Measurements from ENCODE around the gene HMGN2. TPM values are rescaled to one million over a fixed set of nuclear protein-coding genes. Genes with fewer than 3 reads are reported as not detected.

Gene HMGN2
- total RNA-seq: 1,000 to 10,000 TPM; 1,241 to 1,307 TPM

DNA sequence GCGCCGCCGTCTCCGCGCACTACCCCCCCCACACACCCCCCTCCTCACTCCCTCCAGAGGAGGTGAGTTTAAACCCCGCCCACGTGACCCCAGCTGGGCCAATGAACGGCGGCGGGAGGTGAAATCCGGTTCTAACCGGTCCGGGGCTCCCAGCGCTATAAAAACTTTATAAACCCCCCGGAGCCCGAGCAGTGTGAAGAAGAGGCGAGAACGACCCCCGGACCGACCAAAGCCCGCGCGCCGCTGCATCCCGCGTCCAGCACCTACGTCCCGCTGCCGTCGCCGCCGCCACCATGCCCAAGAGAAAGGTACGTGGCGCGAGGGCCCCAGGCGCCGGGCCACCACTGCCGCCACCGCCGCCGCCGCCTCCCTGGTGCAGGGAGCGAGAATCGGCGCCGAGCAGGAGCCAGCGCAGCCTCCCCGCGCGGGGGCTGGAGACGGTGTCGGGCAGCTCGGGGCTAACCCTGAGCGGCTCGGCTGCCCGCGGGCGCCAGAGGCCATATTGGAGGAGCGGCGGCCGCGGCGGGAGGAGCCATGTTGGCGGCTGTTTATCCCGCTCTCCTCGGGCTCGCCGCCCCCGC lies at the start of gene HMGN2:
Gene HMGN2, plus strand, starts transcription at position 121 of the 581 bp plus-strand sequence. Its CDS starts 173 bp downstream, at position 294.
- peaks cover 59% of the 10 kb centered on the region for H3K36me3 Mint-ChIP-seq (ENCODE audit: low read depth)
- no peaks in the 10 kb centered on the region for H3K9me3 Mint-ChIP-seq
- peak; percentile 95 for DNase-seq
- no peaks in the 10 kb centered on the region for H3K27me3 Mint-ChIP-seq
- H3K4me1 Mint-ChIP-seq: peaks cover 54% of the 10 kb centered on the region
- H3K27ac Mint-ChIP-seq: peak within 1 kb of the TSS; percentile 99
- peak within 1 kb of the TSS; percentile 96 for H3K4me3 Mint-ChIP-seq
- POLR2A ChIA-PET: interaction anchor here (1.1 kb wide), 1 partner anchor 40 kb away, joined by 5 read pairs; the partner anchor contains the start of gene DHDDS
- CTCF ChIA-PET: interaction anchor here (1.0 to 1.7 kb wide), 4 partner anchors 28 to 114 kb away, joined by 3 to 9 read pairs (median 5); partner anchors contain the start of gene DHDDS

DNA sequence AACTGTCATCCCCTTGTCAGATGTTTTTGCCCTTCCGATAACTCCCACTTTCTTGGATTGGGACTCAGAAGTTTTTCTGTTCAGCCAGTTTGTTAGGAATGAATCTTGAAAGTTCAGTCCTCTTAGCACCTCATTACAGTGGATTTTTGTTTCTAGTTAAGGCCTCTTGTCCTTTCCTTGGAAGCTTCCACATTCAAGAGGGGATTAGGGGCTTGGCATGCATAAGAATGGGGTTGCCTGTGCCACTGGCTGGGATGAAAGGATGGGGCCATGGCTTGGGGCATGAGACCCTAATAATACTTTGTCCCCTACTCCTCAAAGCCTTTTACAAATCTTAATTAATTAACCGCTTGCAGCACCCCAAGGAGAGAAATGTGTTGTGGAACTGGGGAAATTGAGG lies 42.5 kb upstream of the HMGN2 start:
- Mint-ChIP-seq H3K9me3 (no peaks in the 10 kb centered on the region), H3K27me3 (peaks cover 11% of the 10 kb centered on the region), H3K36me3 (ENCODE audit: low read depth) (peaks cover 11% of the 10 kb centered on the region), H3K4me1 (peaks cover 23% of the 10 kb centered on the region), H3K4me3 (no peak overlapping the region), H3K27ac (no peak overlapping the region)
- ChIA-PET CTCF (interaction anchor here (1.9 kb wide), 1 partner anchor 12 kb away, joined by 8 read pairs; no protein-coding TSS in a partner anchor), POLR2A (interaction anchor here (0.7 kb wide), 1 partner anchor 8 kb away, joined by 3 read pairs; no protein-coding TSS in a partner anchor)
- no peak for DNase-seq

- Mint-ChIP-seq H3K9me3 (no peaks in the 10 kb centered on the region), H3K27me3 (peaks cover 6% of the 10 kb centered on the region), H3K27ac (peak within 1 kb of the TSS; percentile 91), H3K36me3 (ENCODE audit: low read depth) (peaks cover 11% of the 10 kb centered on the region), H3K4me1 (peaks cover 23% of the 10 kb centered on the region), H3K4me3 (peak within 1 kb of the TSS; percentile 88)
- DNase-seq: peak; percentile 99
- ChIA-PET CTCF (interaction anchor here (0.5 to 2.1 kb wide), 11 partner anchors 12 to 263 kb away, joined by 3 to 8 read pairs (median 3); partner anchors contain the start of genes C1orf232, CEP85, HMGN2 and ZNF593), POLR2A (interaction anchor here (0.6 to 1.9 kb wide), 3 partner anchors 38 to 434 kb away, joined by 3 to 6 read pairs (median 5); partner anchors contain the start of gene HMGN2)
Measured at GRCh38 chr1:26431979-26432695, 40.1 kb upstream of the HMGN2 start, which contains the start of gene DHDDS. Gene DHDDS (plus strand): TSS chr1:26432321. CDS start chr1:26432946, 625 bp downstream.

DNA sequence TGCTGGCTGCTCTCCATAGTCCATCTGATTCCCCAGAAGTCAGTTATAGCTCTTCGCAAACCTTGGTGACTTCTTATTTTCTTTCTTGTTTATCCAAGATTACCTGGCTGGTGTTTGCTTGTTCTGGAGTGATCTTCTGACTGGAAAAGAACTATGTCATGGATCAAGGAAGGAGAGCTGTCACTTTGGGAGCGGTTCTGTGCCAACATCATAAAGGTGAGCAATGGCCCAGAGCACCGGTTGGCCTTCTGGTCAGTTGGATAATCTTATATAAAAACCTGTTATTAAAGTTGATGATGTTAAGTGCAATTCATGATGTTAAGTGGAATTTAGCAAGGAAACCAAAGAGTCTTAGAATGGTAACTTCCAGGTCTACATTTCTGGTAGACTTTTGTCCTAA lies 39.4 kb upstream of the HMGN2 start:
- DNase-seq: no peak
- Mint-ChIP-seq H3K4me1 (peaks cover 23% of the 10 kb centered on the region), H3K27ac (peak overlapping the region; percentile 91), H3K27me3 (peaks cover 6% of the 10 kb centered on the region), H3K4me3 (peak overlapping the region; percentile 88), H3K9me3 (no peaks in the 10 kb centered on the region), H3K36me3 (ENCODE audit: low read depth) (peaks cover 13% of the 10 kb centered on the region)
- CTCF ChIA-PET: interaction anchor here (0.6 to 2.1 kb wide), 7 partner anchors 12 to 463 kb away, joined by 3 to 8 read pairs (median 4); partner anchors contain the start of genes C1orf232, HMGN2 and ZNF593
- POLR2A ChIA-PET: interaction anchor here (1.1 to 1.9 kb wide), 2 partner anchors 37 to 39 kb away, joined by 5 to 6 read pairs; partner anchors contain the start of gene HMGN2

DNA sequence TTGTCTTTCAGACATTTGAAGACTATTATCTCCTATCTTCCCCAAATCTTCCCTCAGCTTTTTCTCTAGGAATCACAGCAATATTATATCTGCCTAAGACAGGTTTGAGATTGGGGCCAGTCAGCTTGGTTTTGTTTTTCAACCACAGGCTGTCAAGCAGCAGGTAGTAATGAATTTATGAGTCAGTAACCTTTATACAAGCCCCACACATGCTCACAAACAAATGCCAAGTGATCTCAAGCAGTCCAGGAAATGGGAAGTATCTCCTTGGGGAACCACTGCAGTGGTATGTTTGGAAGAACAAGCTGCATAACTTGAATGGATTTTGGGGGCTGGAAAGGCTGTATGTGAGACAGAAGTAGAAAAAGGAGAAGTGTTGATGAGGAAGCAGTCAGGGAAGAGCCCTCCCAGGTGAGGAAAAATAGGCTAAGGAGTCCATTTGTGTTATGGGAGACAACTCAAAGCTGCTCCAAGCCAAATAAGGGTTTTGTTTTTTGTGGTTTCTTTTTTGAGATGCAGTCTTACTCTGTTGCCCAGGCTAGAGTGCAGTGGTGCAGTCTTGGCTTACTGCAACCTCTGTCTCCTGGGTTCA lies 38.0 kb upstream of the HMGN2 start:
- no peak overlapping the region for H3K4me3 Mint-ChIP-seq
- H3K4me1 Mint-ChIP-seq: peaks cover 23% of the 10 kb centered on the region
- H3K36me3 Mint-ChIP-seq (ENCODE audit: low read depth): peaks cover 24% of the 10 kb centered on the region
- no peak for DNase-seq
- no peak overlapping the region for H3K27ac Mint-ChIP-seq
- no peaks in the 10 kb centered on the region for H3K9me3 Mint-ChIP-seq
- POLR2A ChIA-PET: no interaction called here
- H3K27me3 Mint-ChIP-seq: peaks cover 6% of the 10 kb centered on the region
- CTCF ChIA-PET: no interaction called here

- Mint-ChIP-seq H3K27me3 (no peaks in the 10 kb centered on the region), H3K27ac (no peak overlapping the region), H3K9me3 (no peaks in the 10 kb centered on the region), H3K36me3 (ENCODE audit: low read depth) (peaks cover 48% of the 10 kb centered on the region), H3K4me1 (peaks cover 11% of the 10 kb centered on the region), H3K4me3 (no peak overlapping the region)
- ChIA-PET POLR2A (interaction anchor here (0.6 kb wide), 1 partner anchor 8 kb away, joined by 3 read pairs; no protein-coding TSS in a partner anchor), CTCF (interaction anchor here (1.3 to 1.8 kb wide), 2 partner anchors 62 to 74 kb away, joined by 4 to 5 read pairs; no protein-coding TSS in a partner anchor)
- no peak for DNase-seq
Measured at GRCh38 chr1:26438041-26438440, 34.2 kb upstream of the HMGN2 start.

DNA sequence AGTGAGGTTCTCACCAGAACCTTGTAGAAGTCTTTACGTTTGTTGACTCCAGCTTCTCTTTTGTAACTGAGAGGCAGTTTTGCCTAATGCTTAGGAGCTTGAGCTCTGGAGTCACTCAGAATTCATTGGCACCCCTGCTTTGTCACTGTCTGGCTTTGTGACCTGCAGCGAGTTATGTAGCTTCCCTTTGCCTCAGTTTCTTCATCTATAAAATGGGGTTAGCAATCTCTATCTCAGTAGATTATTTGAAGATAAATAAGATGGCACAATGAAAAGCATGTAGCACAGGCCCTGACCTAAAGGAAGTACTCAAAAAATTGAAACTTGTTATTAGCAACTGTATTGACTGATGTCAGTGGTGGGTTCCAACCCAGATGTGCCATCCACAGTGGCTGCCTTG lies 32.0 kb upstream of the HMGN2 start:
- peaks cover 56% of the 10 kb centered on the region for H3K36me3 Mint-ChIP-seq (ENCODE audit: low read depth)
- no peak overlapping the region for H3K4me3 Mint-ChIP-seq
- ChIA-PET POLR2A (no interaction called here), CTCF (interaction anchor here (0.7 kb wide), 1 partner anchor 31 kb away, joined by 3 read pairs; no protein-coding TSS in a partner anchor)
- no peaks in the 10 kb centered on the region for H3K9me3 Mint-ChIP-seq
- peaks cover 2% of the 10 kb centered on the region for H3K4me1 Mint-ChIP-seq
- no peak for DNase-seq
- no peaks in the 10 kb centered on the region for H3K27me3 Mint-ChIP-seq
- H3K27ac Mint-ChIP-seq: no peak overlapping the region

GRCh38 chr1:26449868-26450267 lies 22.4 kb upstream of the HMGN2 start:
- DNase-seq: no peak
- peaks cover 46% of the 10 kb centered on the region for H3K36me3 Mint-ChIP-seq (ENCODE audit: low read depth)
- no peaks in the 10 kb centered on the region for H3K27me3 Mint-ChIP-seq
- H3K27ac Mint-ChIP-seq: no peak overlapping the region
- POLR2A ChIA-PET: no interaction called here
- CTCF ChIA-PET: no interaction called here
- H3K4me3 Mint-ChIP-seq: no peak overlapping the region
- no peaks in the 10 kb centered on the region for H3K9me3 Mint-ChIP-seq
- no peaks in the 10 kb centered on the region for H3K4me1 Mint-ChIP-seq

DNA sequence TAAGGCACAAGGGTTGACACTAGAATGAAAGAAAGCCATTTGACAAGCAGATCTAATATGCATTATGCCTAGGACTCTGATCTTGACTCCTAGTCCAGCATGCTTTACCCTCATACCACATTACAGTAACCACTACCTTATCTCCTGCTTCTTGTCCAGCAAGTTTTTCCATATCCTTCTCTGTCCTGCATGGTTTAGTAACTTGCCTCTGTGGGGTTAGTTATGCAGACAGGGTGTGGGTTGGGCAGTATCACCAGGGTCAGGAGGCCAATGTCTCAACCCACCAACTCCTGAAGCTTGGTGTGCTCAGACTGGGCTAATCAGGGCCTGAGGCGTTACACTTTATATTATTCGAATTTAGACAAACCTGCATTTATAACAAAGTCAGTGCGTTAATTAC lies 21.3 kb upstream of the HMGN2 start:
- H3K9me3 Mint-ChIP-seq: no peaks in the 10 kb centered on the region
- H3K27ac Mint-ChIP-seq: no peak overlapping the region
- DNase-seq: no peak
- no peak overlapping the region for H3K4me3 Mint-ChIP-seq
- H3K4me1 Mint-ChIP-seq: no peaks in the 10 kb centered on the region
- no peaks in the 10 kb centered on the region for H3K27me3 Mint-ChIP-seq
- CTCF ChIA-PET: no interaction called here
- POLR2A ChIA-PET: no interaction called here
- H3K36me3 Mint-ChIP-seq (ENCODE audit: low read depth): peaks cover 46% of the 10 kb centered on the region

- no peak for DNase-seq
- H3K9me3 Mint-ChIP-seq: no peaks in the 10 kb centered on the region
- H3K27me3 Mint-ChIP-seq: no peaks in the 10 kb centered on the region
- peaks cover 46% of the 10 kb centered on the region for H3K36me3 Mint-ChIP-seq (ENCODE audit: low read depth)
- H3K4me1 Mint-ChIP-seq: no peaks in the 10 kb centered on the region
- no peak overlapping the region for H3K4me3 Mint-ChIP-seq
- no peak overlapping the region for H3K27ac Mint-ChIP-seq
- ChIA-PET POLR2A (no interaction called here), CTCF (no interaction called here)
Measured at GRCh38 chr1:26452459-26453183, 19.6 kb upstream of the HMGN2 start.

DNA sequence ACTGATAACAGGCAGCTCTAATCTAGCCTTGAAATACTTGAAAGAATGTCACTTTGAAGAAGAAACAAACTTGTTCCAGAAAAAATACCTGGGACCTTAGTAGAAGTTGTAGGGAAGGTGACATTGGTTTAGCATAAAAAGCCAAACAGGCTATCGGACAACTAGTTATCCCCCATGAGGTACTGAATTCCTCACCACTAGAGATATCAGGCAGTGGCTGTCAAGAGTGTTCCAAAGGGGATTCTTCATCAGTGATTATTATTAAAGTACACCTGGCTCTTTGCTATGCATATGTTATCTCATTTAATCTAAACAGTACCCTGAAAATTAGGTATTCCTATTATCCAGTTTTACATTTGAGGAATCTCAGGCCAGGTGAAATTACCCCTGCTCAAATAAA lies 13.1 kb upstream of the HMGN2 start:
- Mint-ChIP-seq H3K27ac (no peak overlapping the region), H3K27me3 (no peaks in the 10 kb centered on the region), H3K36me3 (ENCODE audit: low read depth) (peaks cover 41% of the 10 kb centered on the region), H3K4me3 (no peak overlapping the region), H3K9me3 (no peaks in the 10 kb centered on the region), H3K4me1 (no peaks in the 10 kb centered on the region)
- DNase-seq: no peak
- CTCF ChIA-PET: interaction anchor here (1.2 kb wide), 1 partner anchor 41 kb away, joined by 3 read pairs; no protein-coding TSS in a partner anchor
- POLR2A ChIA-PET: no interaction called here

DNA sequence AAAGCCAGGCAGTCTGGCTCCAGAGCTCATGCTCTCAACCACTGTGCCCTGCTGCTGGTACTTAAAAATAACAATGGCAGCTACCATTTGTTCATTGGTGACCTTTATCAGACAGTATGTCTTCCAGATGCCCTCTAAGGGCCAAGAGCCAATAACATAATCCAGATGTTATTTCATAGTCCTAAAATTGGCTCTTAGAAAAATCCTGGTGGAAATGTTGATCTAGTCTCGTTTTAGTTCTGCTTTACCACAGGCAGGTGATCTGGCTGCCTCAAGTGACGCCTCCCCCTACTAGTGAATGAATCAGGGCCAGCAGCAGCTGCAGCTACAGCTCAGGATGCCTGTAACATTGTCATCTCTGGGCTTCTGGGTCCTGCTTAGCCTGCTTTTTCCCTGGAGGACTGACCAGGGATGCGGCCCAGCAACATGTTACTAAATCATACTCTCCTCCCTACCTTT lies 12.6 kb upstream of the HMGN2 start:
- no peak for DNase-seq
- no peaks in the 10 kb centered on the region for H3K9me3 Mint-ChIP-seq
- H3K27me3 Mint-ChIP-seq: no peaks in the 10 kb centered on the region
- no peaks in the 10 kb centered on the region for H3K4me1 Mint-ChIP-seq
- POLR2A ChIA-PET: no interaction called here
- CTCF ChIA-PET: interaction anchor here (1.2 to 1.3 kb wide), 2 partner anchors 12 to 41 kb away, joined by 3 to 4 read pairs; no protein-coding TSS in a partner anchor
- H3K36me3 Mint-ChIP-seq (ENCODE audit: low read depth): peaks cover 43% of the 10 kb centered on the region
- H3K27ac Mint-ChIP-seq: peak overlapping the region; percentile 6
- H3K4me3 Mint-ChIP-seq: no peak overlapping the region

Measured in activated CD4-positive, alpha-beta T cell treated with anti-CD3 and anti-CD28 coated beads, Interleukin-2, amount 10 ng/mL, durations not matched to agents 7 days and 5 days (primary cell).